Stimulated activated CD8-positive, alpha-beta memory T cell treated with anti-CD3 and anti-CD28 coated beads, Interleukin-15, amount 100 ng/mL, for 1 hour (primary cell): Measurements from ENCODE around the gene SKIC2.
"Not testable (repeated sequence)": the region's sequence is repeated elsewhere in the genome, so short reads cannot be mapped to it uniquely, and the experiment has no call there.

Experiments
- DNase-seq: peaks from one replicate; pipeline ENCODE4 v3.0.0-alpha.2; 2020; ENCODE audit warnings: low read depth

SKIC2 gene

GRCh38 chr6:31969712-31970603, 11.0 kb downstream of the SKIC2 start:
- DNase-seq: no peak

- DNase-seq: no peak
Observed at GRCh38 chr6:31970604-31971271, 11.8 kb downstream of the SKIC2 start.

- no peak for DNase-seq
Observed at GRCh38 chr6:31971279-31971992, 12.5 kb downstream of the SKIC2 start.

GRCh38 chr6:31971993-31972708, 13.2 kb downstream of the SKIC2 start, which contains the start of gene DXO:
Gene DXO, minus strand, starts transcription at chr6:31972138. Its CDS starts 463 bp downstream, at chr6:31971675.
- DNase-seq: peak; percentile 95

GRCh38 chr6:31972709-31973350, 13.9 kb downstream of the SKIC2 start:
- DNase-seq: no peak

GRCh38 chr6:31976065-31976464, 17.1 kb downstream of the SKIC2 start:
- DNase-seq: not testable (repeated sequence)

- DNase-seq: no peak
Observed at GRCh38 chr6:31977816-31978431, 18.9 kb downstream of the SKIC2 start.

- no peak for DNase-seq
Observed at GRCh38 chr6:31978831-31979230, 19.9 kb downstream of the SKIC2 start.

- DNase-seq: no peak
Observed at GRCh38 chr6:31979238-31979898, 20.4 kb downstream of the SKIC2 start.

- DNase-seq: not testable (repeated sequence)
Observed at GRCh38 chr6:31980195-31980876, 21.4 kb downstream of the SKIC2 start.

- DNase-seq: not testable (repeated sequence)
Observed at GRCh38 chr6:31980998-31981397, 22.0 kb downstream of the SKIC2 start.

- not testable (repeated sequence) for DNase-seq
Observed at GRCh38 chr6:31981744-31982143, 22.8 kb downstream of the SKIC2 start, which contains the start of gene C4A. Gene C4A, plus strand, starts transcription at chr6:31982057. Its CDS starts 51 bp downstream, at chr6:31982108.

GRCh38 chr6:31989363-31989762, 30.4 kb downstream of the SKIC2 start:
- DNase-seq: not testable (repeated sequence)

- not testable (repeated sequence) for DNase-seq
Observed at GRCh38 chr6:31994421-31994820, 35.4 kb downstream of the SKIC2 start.

- DNase-seq: not testable (repeated sequence)
Observed at GRCh38 chr6:31996385-31996784, 37.4 kb downstream of the SKIC2 start.

- not testable (repeated sequence) for DNase-seq
Observed at GRCh38 chr6:32002546-32003268, 43.7 kb downstream of the SKIC2 start.

- not testable (repeated sequence) for DNase-seq
Observed at GRCh38 chr6:32003301-32003700, 44.3 kb downstream of the SKIC2 start.

- not testable (repeated sequence) for DNase-seq
Observed at GRCh38 chr6:32004393-32004792, 45.4 kb downstream of the SKIC2 start.
